Measurements from ENCODE around the gene FCHSD1.

FCHSD1 gene

GRCh38 chr5:141674747-141675146, 23.5 kb upstream of the FCHSD1 start:
- DNase-seq (ENCODE audit: low read depth in 4 of 4, low spot score in 1 of 4) = no peak

GRCh38 chr5:141672841-141673813, 21.9 kb upstream of the FCHSD1 start:
- no peak for DNase-seq (ENCODE audit: low read depth in 4 of 4, low spot score in 1 of 4)

- no peak for DNase-seq (ENCODE audit: low read depth in 4 of 4, low spot score in 1 of 4)
Observed at GRCh38 chr5:141672071-141672840, 21.0 kb upstream of the FCHSD1 start.

- no peak for DNase-seq (ENCODE audit: low read depth in 4 of 4, low spot score in 1 of 4)
Observed at GRCh38 chr5:141669520-141669919, 18.3 kb upstream of the FCHSD1 start.

GRCh38 chr5:141668601-141669265, 17.5 kb upstream of the FCHSD1 start:
- no peak for DNase-seq (ENCODE audit: low read depth in 4 of 4, low spot score in 1 of 4)

- no peak for DNase-seq (ENCODE audit: low read depth in 4 of 4, low spot score in 1 of 4)
Observed at GRCh38 chr5:141665995-141666940, 15.1 kb upstream of the FCHSD1 start.

GRCh38 chr5:141664733-141665461, 13.7 kb upstream of the FCHSD1 start:
- peak; percentile 29 to 67 (median 61) for DNase-seq (ENCODE audit: low read depth in 4 of 4, low spot score in 1 of 4)

- DNase-seq (ENCODE audit: low read depth in 4 of 4, low spot score in 1 of 4) = no peak
Observed at GRCh38 chr5:141663506-141663905, 12.3 kb upstream of the FCHSD1 start.

GRCh38 chr5:141662028-141662427, 10.8 kb upstream of the FCHSD1 start:
- no peak for DNase-seq (ENCODE audit: low read depth in 4 of 4, low spot score in 1 of 4)

GRCh38 chr5:141657937-141658545, 6.8 kb upstream of the FCHSD1 start:
- no peak for DNase-seq (ENCODE audit: low read depth in 4 of 4, low spot score in 1 of 4)

- DNase-seq (ENCODE audit: low read depth in 4 of 4, low spot score in 1 of 4) = no peak
Observed at GRCh38 chr5:141657404-141657803, 6.2 kb upstream of the FCHSD1 start.

- DNase-seq (ENCODE audit: low read depth in 4 of 4, low spot score in 1 of 4) = no peak
Observed at GRCh38 chr5:141656396-141656795, 5.2 kb upstream of the FCHSD1 start.

GRCh38 chr5:141655020-141655419, 3.8 kb upstream of the FCHSD1 start:
- no peak for DNase-seq (ENCODE audit: low read depth in 4 of 4, low spot score in 1 of 4)

GRCh38 chr5:141654298-141654697, 3.1 kb upstream of the FCHSD1 start:
- DNase-seq (ENCODE audit: low read depth in 4 of 4, low spot score in 1 of 4) = no peak

GRCh38 chr5:141651728-141652105, 499 bp upstream of the FCHSD1 start:
- no peak for DNase-seq (ENCODE audit: low read depth in 4 of 4, low spot score in 1 of 4)

GRCh38 chr5:141649972-141650371, 1.2 kb downstream of the FCHSD1 start:
- DNase-seq (ENCODE audit: low read depth in 4 of 4, low spot score in 1 of 4) = no peak

- DNase-seq (ENCODE audit: low read depth in 4 of 4, low spot score in 1 of 4) = no peak
Observed at GRCh38 chr5:141649056-141649688, 2.0 kb downstream of the FCHSD1 start.

GRCh38 chr5:141647851-141648250, 3.4 kb downstream of the FCHSD1 start:
- DNase-seq (ENCODE audit: low read depth in 4 of 4, low spot score in 1 of 4) = no peak

GRCh38 chr5:141647242-141647641, 4.0 kb downstream of the FCHSD1 start:
- DNase-seq (ENCODE audit: low read depth in 4 of 4, low spot score in 1 of 4) = no peak
